Right lobe of liver (tissue), 6 donors: Measurements from ENCODE around the gene FRMD4B. TPM values are rescaled to one million over a fixed set of nuclear protein-coding genes. Genes with fewer than 3 reads are reported as not detected.
"Not testable (repeated sequence)": the region's sequence is repeated elsewhere in the genome, so short reads cannot be mapped to it uniquely, and the experiment has no call there.

Experiments
- ATAC-seq, 4 donors: fragments of 200-7000 bp; cut with Tn5 transposase; one replicate each; pipeline ENCODE4 v1.9.1; 2020; ENCODE audit warnings: mild to moderate bottlenecking in 4 of 4, moderate library complexity in 4 of 4
- DNase-seq, 3 donors: peaks; one replicate each; pipeline ENCODE4 v3.0.0-alpha.2; 2020
- H3K27ac ChIP-seq, 3 donors: fragments of 200-600 bp; one replicate each; pipeline ENCODE4 v1.8.0; 2022
- H3K27me3 ChIP-seq, 2 donors: fragments of 200-600 bp; one replicate each; pipeline ENCODE4 v1.8.0; 2022
- H3K36me3 ChIP-seq, 4 donors: fragments of 200-600 bp; sonication (generic) in 1 of 4; one replicate each; pipeline versions ENCODE4 v1.5.1 to v1.8.0; 2017 to 2022; ENCODE audit warnings: control low read depth in 1 of 4
- H3K4me1 ChIP-seq, 4 donors: fragments of 200-600 bp; sonication (generic) in 1 of 4; one replicate each; pipeline versions ENCODE4 v1.5.1 to v1.8.0; 2017 to 2022; ENCODE audit warnings: control low read depth in 1 of 4
- H3K4me3 ChIP-seq, 3 donors: fragments of 200-600 bp; one replicate each; pipeline ENCODE4 v1.8.0; 2022
- H3K9me3 ChIP-seq, 4 donors: fragments of 200-600 bp; sonication (generic) in 1 of 4; one replicate each; pipeline versions ENCODE4 v1.5.1 to v1.8.0; 2017 to 2022; ENCODE audit warnings: control low read depth in 1 of 4
- POLR2A ChIP-seq: fragments of 450-650 bp; IDR thresholded peaks from one replicate; pipeline ENCODE4 v1.6.1; 2017; ENCODE audit warnings: antibody characterized with exemption, mild to moderate bottlenecking
- WGBS: methylation state at CpG from one replicate; pipeline ENCODE4 v1.1.6; 2018; ENCODE audit warnings: low coverage, low lambda C conversion rate; ENCODE audit not compliant: insufficient coverage; ENCODE audit errors: missing lambda C conversion rate; 5-methylcytosine and 5-hydroxymethylcytosine counted together
- intact Hi-C, 2 donors: fragments of 100-400 bp; cut with DNase I; formaldehyde crosslinking; loops; one replicate each; pipeline versions ENCODE4 v1.11.2 to v1.14.1; 2022
- total RNA-seq, 6 experiments: library from RNA; depleted of rRNA in 2 of 6; stranded (reverse); fragments of >200 nt in 2 of 6; fragmentation: NEBNext Ultra II Directional in 3 of 6; extraction: Animal tissue kit (Norgen Biotek cat#: 25700) in 3 of 6; gene quantifications; one replicate each; pipeline versions ENCODE4 v1.1.0 to v1.2.4, GENCODE V29; 2016 to 2023
- TF ChIP-seq, protein P1 (sequence below), 4 donors: fragments of 200-600 bp in 3 of 4; fragments of 450-650 bp in 1 of 4; IDR thresholded peaks; one replicate each; pipeline versions ENCODE4 v1.5.1 to v1.8.0; 2016 to 2022; ENCODE audit warnings: antibody characterized with exemption in 4 of 4, mild to moderate bottlenecking in 2 of 4
- donor health status: DM: no; HTN: yes; CAD: no.
- donor health status: DM: no; HTN: no; CAD: no.
- donor health status: DM: no; HTN: no; CAD: no.
- donor health status: DM: no; HTN: yes; CAD: no.
- donor health status: DM: no; HTN: yes; CAD: no.

The FRMD4B gene
- total RNA-seq, 6 experiments from 2014 or later, result 9.2 to 21.0 (median 12.3) TPM

DNA sequence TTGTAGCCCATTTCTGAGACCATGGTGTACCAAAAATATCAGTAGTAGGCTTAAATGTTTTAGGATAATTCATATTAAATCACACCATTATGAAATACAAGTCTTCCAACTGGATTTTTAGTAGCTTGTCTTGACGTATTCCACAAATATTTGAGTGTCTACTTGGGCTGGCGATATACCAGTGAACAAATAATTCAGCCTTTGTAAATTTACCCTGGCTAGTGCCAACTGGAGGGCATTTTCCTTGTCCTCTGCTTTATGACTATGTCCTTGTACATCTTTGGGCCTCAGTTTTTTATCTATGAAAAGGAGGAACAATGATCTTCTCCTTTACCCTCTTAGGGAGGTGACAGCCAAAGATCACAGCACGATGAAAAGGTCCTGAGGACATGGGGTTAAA is 114.8 kb downstream of the FRMD4B start:
- DNase-seq (no peak), ATAC-seq (peak; percentile 55 to 83 (median 74))
- H3K27me3 ChIP-seq, result no peaks in the 10 kb centered on the region
- no peaks in the 10 kb centered on the region for H3K9me3 ChIP-seq
- H3K4me3 ChIP-seq, result no peak overlapping the region
- peaks cover 0 to 3% (median 0%) of the 10 kb centered on the region in 4 donors for H3K4me1 ChIP-seq
- H3K27ac ChIP-seq, result no peak overlapping the region
- WGBS, result 33% methylated on average over 3 of the region's 3 CpGs
- no peaks in the 10 kb centered on the region for H3K36me3 ChIP-seq
- TF ChIP-seq, protein P1, sequence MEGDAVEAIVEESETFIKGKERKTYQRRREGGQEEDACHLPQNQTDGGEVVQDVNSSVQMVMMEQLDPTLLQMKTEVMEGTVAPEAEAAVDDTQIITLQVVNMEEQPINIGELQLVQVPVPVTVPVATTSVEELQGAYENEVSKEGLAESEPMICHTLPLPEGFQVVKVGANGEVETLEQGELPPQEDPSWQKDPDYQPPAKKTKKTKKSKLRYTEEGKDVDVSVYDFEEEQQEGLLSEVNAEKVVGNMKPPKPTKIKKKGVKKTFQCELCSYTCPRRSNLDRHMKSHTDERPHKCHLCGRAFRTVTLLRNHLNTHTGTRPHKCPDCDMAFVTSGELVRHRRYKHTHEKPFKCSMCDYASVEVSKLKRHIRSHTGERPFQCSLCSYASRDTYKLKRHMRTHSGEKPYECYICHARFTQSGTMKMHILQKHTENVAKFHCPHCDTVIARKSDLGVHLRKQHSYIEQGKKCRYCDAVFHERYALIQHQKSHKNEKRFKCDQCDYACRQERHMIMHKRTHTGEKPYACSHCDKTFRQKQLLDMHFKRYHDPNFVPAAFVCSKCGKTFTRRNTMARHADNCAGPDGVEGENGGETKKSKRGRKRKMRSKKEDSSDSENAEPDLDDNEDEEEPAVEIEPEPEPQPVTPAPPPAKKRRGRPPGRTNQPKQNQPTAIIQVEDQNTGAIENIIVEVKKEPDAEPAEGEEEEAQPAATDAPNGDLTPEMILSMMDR (IDR thresholded peaks at IDR 0.05), result no peak
- TF ChIP-seq POLR2A, result no peak
- intact Hi-C loops, result no loop called here

DNA sequence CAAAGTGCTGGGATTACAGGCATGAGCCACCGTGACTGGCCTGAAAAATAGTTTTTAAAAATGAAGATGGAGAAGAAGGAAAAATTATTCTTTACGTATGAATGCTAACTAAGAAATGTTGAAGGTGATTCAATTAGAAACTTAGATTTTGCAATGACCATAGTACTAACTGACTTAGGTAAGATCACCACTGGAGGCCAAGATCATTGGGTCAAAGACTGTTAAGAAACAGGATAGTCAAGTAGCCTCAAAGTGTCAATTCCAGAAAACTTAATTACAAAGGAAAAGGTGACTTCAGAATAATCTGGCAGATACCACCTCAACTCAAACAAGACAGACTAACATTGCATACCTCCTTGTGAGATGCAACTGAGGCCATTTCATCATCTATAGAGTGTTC is 119.3 kb downstream of the FRMD4B start:
- Histone ChIP-seq H3K27me3 (no peaks in the 10 kb centered on the region), H3K4me1 (peaks cover 0 to 3% (median 0%) of the 10 kb centered on the region in 4 donors), H3K27ac (no peak overlapping the region), H3K4me3 (no peak overlapping the region), H3K36me3 (no peaks in the 10 kb centered on the region), H3K9me3 (no peaks in the 10 kb centered on the region)
- DNase-seq (no peak), ATAC-seq (no peak)
- intact Hi-C loops, result no loop called here
- TF ChIP-seq POLR2A, result no peak
- TF ChIP-seq, protein P1 (IDR thresholded peaks at IDR 0.05), result no peak
- WGBS, result 94% methylated on average over 2 of the region's 2 CpGs

DNA sequence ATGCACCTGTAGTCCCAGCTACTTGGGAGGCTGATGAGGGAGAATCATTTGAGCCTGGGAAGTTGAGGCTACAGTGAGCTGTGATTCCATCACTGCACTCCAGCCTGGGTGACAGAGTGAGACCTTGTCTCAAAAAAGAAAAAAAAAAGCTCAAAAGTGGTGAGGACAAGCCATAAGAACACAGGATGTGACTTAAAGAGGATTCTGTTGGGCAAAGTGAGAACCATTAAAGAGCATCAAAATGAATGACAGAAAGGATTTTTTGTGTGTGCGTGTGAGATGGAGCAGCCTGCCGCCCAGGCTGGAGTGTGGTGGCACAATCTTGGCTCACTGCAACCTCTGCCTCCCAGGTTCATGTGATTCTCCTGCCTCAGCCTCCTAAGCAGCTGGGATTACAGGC is 119.8 kb downstream of the FRMD4B start:
- 80% methylated on average over 1 of the region's 2 CpGs for WGBS
- H3K4me3 ChIP-seq, intact Hi-C loops, H3K27me3 ChIP-seq, H3K9me3 ChIP-seq, H3K36me3 ChIP-seq, DNase-seq, H3K4me1 ChIP-seq, H3K27ac ChIP-seq, ATAC-seq: not testable (repeated sequence)

DNA sequence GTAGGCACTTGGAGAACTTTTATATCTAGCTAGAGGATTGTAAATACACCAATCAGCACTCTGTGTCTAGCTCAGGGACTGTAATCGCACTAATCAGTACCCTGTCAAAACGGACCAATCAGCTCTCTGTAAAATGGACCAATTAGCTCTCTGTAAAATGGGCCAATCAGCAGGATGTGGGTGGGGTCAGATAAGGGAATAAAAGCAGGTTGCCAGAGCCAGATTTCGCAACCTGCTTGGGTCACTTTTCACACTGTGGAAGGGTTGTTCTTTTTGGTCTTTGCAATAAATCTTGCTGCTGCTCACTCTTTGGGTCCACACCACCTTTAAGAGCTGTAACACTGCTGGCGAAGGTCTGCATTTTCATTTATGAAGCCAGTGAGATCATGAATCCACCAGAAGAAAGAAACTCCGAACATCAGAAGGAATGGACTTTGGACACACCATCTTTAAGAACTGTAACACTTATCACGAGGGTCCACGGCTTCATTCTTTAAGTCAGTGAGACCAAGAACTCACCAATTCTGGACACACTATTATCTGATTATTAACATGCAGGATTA is 125.0 kb downstream of the FRMD4B start:
- ATAC-seq, result peak in 1 of 4 donors; percentile 53
- H3K4me3 ChIP-seq, intact Hi-C loops, H3K9me3 ChIP-seq, DNase-seq, H3K27me3 ChIP-seq, H3K36me3 ChIP-seq, H3K27ac ChIP-seq: not testable (repeated sequence)
- H3K4me1 ChIP-seq, result peaks cover 0 to 10% (median 4%) of the 10 kb centered on the region in 4 donors
- 78% methylated on average over 7 of the region's 7 CpGs for WGBS

DNA sequence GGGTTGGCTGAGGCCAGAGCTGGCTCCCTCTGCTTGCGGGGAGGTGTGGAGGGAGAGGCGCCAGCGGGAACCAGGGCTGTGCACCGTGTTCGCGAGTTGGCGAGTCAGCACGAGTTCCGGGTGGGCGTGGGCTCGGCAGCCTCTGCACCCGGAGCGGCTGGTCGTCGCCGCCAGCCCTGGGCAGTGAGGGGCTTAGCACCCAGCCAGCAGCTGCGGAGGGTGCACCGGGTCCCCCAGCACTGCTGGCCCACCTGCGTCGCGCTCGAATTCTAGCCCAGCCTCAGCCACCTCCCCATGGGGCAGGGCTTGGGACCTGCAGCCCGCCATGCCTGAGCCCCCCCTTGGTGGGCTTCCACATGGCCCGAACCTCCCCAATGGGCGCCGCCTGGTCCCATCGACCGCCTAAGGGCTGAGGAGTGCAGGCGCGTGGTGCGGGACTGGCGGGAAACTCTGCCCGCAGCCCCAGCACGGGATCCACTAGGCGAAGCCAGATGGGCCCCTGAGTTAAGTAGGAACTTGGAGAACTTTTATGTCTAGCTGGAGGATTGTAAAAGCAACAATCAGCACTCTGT is 125.6 kb downstream of the FRMD4B start:
- 95% methylated on average over 3 of the region's 35 CpGs for WGBS
- no peak for DNase-seq
- Histone ChIP-seq H3K36me3 (no peaks in the 10 kb centered on the region), H3K4me1 (peaks cover 0 to 14% (median 5%) of the 10 kb centered on the region in 4 donors), H3K27ac (no peak overlapping the region), H3K9me3 (no peaks in the 10 kb centered on the region), H3K4me3 (no peak overlapping the region), H3K27me3 (no peaks in the 10 kb centered on the region)
- intact Hi-C loops, result no loop called here
- ATAC-seq, result no peak
- no peak for TF ChIP-seq POLR2A
- TF ChIP-seq, protein P1 (IDR thresholded peaks at IDR 0.05), result no peak
